HepG2 (cell line): ENCODE data around the gene S100A10. TPM values are rescaled to one million over a fixed set of nuclear protein-coding genes. Genes with fewer than 3 reads are reported as not detected.

Experiments
- ATAC-seq: fragments of 200-7000 bp; cut with Tn5 transposase; 3 replicates; pipeline ENCODE4 v1.9.1; 2020; ENCODE audit warnings: mild to moderate bottlenecking, moderate library complexity
- BruUV-seq: library from RNA; stranded (reverse); fragments of 400-500 nt; replicated peaks from 2 replicates; lab custom pipeline; 2021; lab: Mats Ljungman, UMichigan
- CTCF ChIA-PET: fragments of 300-600 bp; formaldehyde crosslinking; extraction: SDS; loops from one replicate; lab custom pipeline; 2021; ENCODE audit warnings: low total read pairs, inconsistent platforms, low intra/inter-chr PET ratio; lab: Yijun Ruan, JAX
- POLR2A ChIA-PET: fragments of 350-600 bp; sonication (Branson Sonifier 250); formaldehyde crosslinking; loops from one replicate; lab custom pipeline; 2020; ENCODE audit warnings: antibody characterized with exemption, inconsistent platforms; lab: Yijun Ruan, JAX
- DNase-seq: peaks from one replicate; pipeline ENCODE4 v3.0.0-alpha.2; 2015; ENCODE audit warnings: low spot score
- FAIRE-seq: peaks from 3 replicates; lab custom pipeline; 2011; peaks lifted over from hg19 to GRCh38; lab: Jason Lieb, UNC
- H2AFZ ChIP-seq: one replicate; pipeline ENCODE4 v1.6.1; 2011; ENCODE audit warnings: low read length, inconsistent platforms
- H3K27ac ChIP-seq: fragments of 300-600 bp; 3 replicates; pipeline ENCODE4 v1.8.0; 2011; ENCODE audit warnings: mixed run types, mild to moderate bottlenecking, mixed read lengths, low read length, inconsistent platforms; ENCODE audit not compliant: insufficient read depth; ENCODE audit errors: extremely low read length
- H3K27me3 ChIP-seq, 2 experiments: fragments of 200-600 bp in 1 of 2; 2 replicates in 1 of 2; 3 replicates in 1 of 2; pipeline versions ENCODE4 v1.6.0 to v1.8.0; 2011; ENCODE audit warnings: low read length in 2 of 2, mild to moderate bottlenecking in 2 of 2, moderate library complexity in 2 of 2, inconsistent platforms in 1 of 2; ENCODE audit not compliant: insufficient read depth in 2 of 2, control insufficient read depth in 1 of 2
- H3K36me3 ChIP-seq, 2 experiments: fragments of 200-600 bp in 1 of 2; replicated peaks in 1 of 2; 2 replicates in 1 of 2; 3 replicates in 1 of 2; pipeline versions ENCODE4 v1.5.1 to v1.8.0; 2011; ENCODE audit warnings: low read length in 2 of 2, inconsistent platforms in 1 of 2; ENCODE audit not compliant: insufficient read depth in 2 of 2, control insufficient read depth in 1 of 2
- H3K4me1 ChIP-seq: 2 replicates; pipeline ENCODE4 v1.5.1; 2012; ENCODE audit warnings: low read length, inconsistent platforms; ENCODE audit not compliant: insufficient read depth
- H3K4me2 ChIP-seq: 2 replicates; pipeline ENCODE4 v1.6.0; 2011; ENCODE audit warnings: low read depth, low read length, inconsistent platforms
- H3K4me3 ChIP-seq, 3 experiments: fragments of 200-600 bp in 1 of 3; sonication (generic), shearing (Covaris generic) in 1 of 3; replicated peaks in 1 of 3; 2 replicates each; pipeline ENCODE4 v1.5.1; 2011 to 2016; ENCODE audit warnings: low read length in 3 of 3, inconsistent platforms in 2 of 3, low read depth in 2 of 3, mild to moderate bottlenecking in 2 of 3, control low read depth in 1 of 3, mixed read lengths in 1 of 3; ENCODE audit not compliant: insufficient read depth in 1 of 3
- H3K79me2 ChIP-seq: one replicate; pipeline ENCODE4 v1.6.1; 2011; ENCODE audit warnings: low read length, inconsistent platforms; ENCODE audit not compliant: insufficient read depth
- H3K9ac ChIP-seq: 2 replicates; pipeline ENCODE4 v1.6.0; 2011; ENCODE audit warnings: mild to moderate bottlenecking, low read depth, low read length, inconsistent platforms; ENCODE audit not compliant: insufficient read depth
- H3K9me3 ChIP-seq: 2 replicates; pipeline ENCODE4 v1.5.1; 2012; ENCODE audit warnings: mild to moderate bottlenecking, low read length
- H4K20me1 ChIP-seq: 2 replicates; pipeline ENCODE4 v1.6.0; 2011; ENCODE audit warnings: inconsistent platforms, mild to moderate bottlenecking, low read length, moderate library complexity; ENCODE audit not compliant: insufficient read depth
- HNRNPH1 ChIP-seq: fragments of 200-400 bp; formaldehyde crosslinking; optimal IDR thresholded peaks from 2 replicates; pipeline ENCODE3; 2017; ENCODE audit warnings: mild to moderate bottlenecking, low read depth, low read length
- JDP2 ChIP-seq: sonication (generic); formaldehyde crosslinking; IDR thresholded peaks from 2 replicates; pipeline ENCODE4 v1.8.1; 2022; ENCODE audit warnings: missing genetic modification reagents, borderline replicate concordance
- MTA3 ChIP-seq: sonication (generic); formaldehyde crosslinking; IDR thresholded peaks from 2 replicates; pipeline ENCODE4 v1.4.0; 2020; ENCODE audit warnings: missing genetic modification reagents
- ZFP36 ChIP-seq: fragments of 150-350 bp; IDR thresholded peaks from 2 replicates; pipeline ENCODE4 v1.6.1; 2018; ENCODE audit warnings: borderline replicate concordance, low read length, low read depth; ENCODE audit not compliant: partially characterized antibody
- ZNF20 ChIP-seq: sonication (generic); formaldehyde crosslinking; IDR thresholded peaks from 2 replicates; pipeline ENCODE4 v1.4.0; 2020; ENCODE audit warnings: mild to moderate bottlenecking, moderate library complexity, missing genetic modification reagents
- ZNF713 ChIP-seq: sonication (generic); formaldehyde crosslinking; IDR thresholded peaks from 2 replicates; pipeline ENCODE4 v1.4.0; 2020; ENCODE audit warnings: mild to moderate bottlenecking, missing genetic modification reagents
- WGBS: methylation state at CpG from one replicate; pipeline ENCODE4 v1.1.6; 2017; ENCODE audit warnings: low lambda C conversion rate; 5-methylcytosine and 5-hydroxymethylcytosine counted together
- in situ Hi-C: cut with HindIII; loops from 2 replicates; pipeline ENCODE4 v1.10.0; 2017; ENCODE audit warnings: low pct_unique_long_range_greater_than_20kb; ENCODE audit not compliant: extremely low pct_ligation_motif_present
- intact Hi-C: fragments of 100-400 bp; cut with micrococcal nuclease; formaldehyde crosslinking; loops from one replicate; pipeline ENCODE4 v1.10.0; 2022; ENCODE audit not compliant: unreplicated experiment
- polyA plus RNA-seq, 8 experiments: library from polyadenylated mRNA; depleted of rRNA in 3 of 8; stranded (reverse) in 7 of 8; unstranded in 1 of 8; fragments of >200 nt; fragmentation: Illumina TruSeq in 4 of 8; extraction: Trizol in 4 of 8; gene quantifications; 2 replicates each; pipeline versions ENCODE4 v1.2.1 to v1.2.3, GENCODE V29; 2011 to 2016; ENCODE audit warnings: low read depth in 4 of 8, missing spikeins in 1 of 8, mixed read lengths in 1 of 8; ENCODE audit not compliant: insufficient read depth in 1 of 8
- total RNA-seq, 5 experiments: library from RNA; depleted of rRNA; stranded (reverse); fragments of >200 nt; fragmentation: Illumina TruSeq; extraction: Trizol; gene quantifications; 2 replicates each; pipeline ENCODE4 v1.2.3, GENCODE V29; 2016; ENCODE audit warnings: low read depth in 1 of 5
- TF ChIP-seq, protein P1 (sequence below): sonication (generic); formaldehyde crosslinking; IDR thresholded peaks from 2 replicates; pipeline ENCODE4 v1.4.0; 2020; ENCODE audit warnings: mild to moderate bottlenecking, missing genetic modification reagents, borderline replicate concordance
- TF ChIP-seq, protein P2 (sequence below), 2 experiments: IDR thresholded peaks; 2 replicates each; pipeline ENCODE4 v1.6.1; 2011 to 2012; ENCODE audit warnings: low read length in 2 of 2, borderline replicate concordance in 1 of 2, low read depth in 1 of 2, mild to moderate bottlenecking in 1 of 2, moderate library complexity in 1 of 2

Gene S100A10
- total and polyA plus RNA-seq, 2 of the 13 experiments (the other 11 are each of a cell fraction or from before 2014, with no cell fraction given), result 16.8 to 28.7 TPM

DNA sequence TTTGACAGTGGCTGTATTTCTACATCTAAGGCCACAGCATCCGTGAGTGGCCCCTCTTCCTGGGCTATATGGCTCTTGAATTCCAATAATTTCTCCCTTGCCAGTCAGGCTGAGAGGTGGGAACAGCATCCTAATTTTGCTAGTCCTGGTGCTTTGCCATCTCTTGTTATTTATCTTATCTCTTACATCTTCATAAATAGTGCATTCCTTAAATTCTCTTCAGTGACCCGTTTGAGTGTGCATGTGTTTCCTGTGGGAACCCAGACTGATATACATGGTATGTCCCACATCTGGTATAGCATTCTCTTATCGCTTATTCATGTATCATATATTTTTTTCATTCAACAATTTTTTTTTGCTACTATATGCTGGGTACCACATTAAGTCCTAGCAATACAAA, 33.2 kb upstream of the S100A10 start:
- ChIA-PET CTCF (no interaction called here), POLR2A (no interaction called here)
- no peak for TF ChIP-seq ZNF713 (CRISPR knock-in tag)
- TF ChIP-seq ZNF20, result no peak
- TF ChIP-seq HNRNPH1, result no peak
- no peak for TF ChIP-seq JDP2 (CRISPR knock-in tag)
- TF ChIP-seq MTA3 (CRISPR knock-in tag), result no peak
- no peak for TF ChIP-seq ZFP36
- TF ChIP-seq, protein P1, sequence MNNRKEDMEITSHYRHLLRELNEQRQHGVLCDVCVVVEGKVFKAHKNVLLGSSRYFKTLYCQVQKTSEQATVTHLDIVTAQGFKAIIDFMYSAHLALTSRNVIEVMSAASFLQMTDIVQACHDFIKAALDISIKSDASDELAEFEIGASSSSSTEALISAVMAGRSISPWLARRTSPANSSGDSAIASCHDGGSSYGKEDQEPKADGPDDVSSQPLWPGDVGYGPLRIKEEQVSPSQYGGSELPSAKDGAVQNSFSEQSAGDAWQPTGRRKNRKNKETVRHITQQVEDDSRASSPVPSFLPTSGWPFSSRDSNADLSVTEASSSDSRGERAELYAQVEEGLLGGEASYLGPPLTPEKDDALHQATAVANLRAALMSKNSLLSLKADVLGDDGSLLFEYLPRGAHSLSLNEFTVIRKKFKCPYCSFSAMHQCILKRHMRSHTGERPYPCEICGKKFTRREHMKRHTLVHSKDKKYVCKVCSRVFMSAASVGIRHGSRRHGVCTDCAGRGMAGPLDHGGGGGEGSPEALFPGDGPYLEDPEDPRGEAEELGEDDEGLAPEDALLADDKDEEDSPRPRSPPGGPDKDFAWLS (CRISPR knock-in tag), result no peak
- TF ChIP-seq, protein P2, sequence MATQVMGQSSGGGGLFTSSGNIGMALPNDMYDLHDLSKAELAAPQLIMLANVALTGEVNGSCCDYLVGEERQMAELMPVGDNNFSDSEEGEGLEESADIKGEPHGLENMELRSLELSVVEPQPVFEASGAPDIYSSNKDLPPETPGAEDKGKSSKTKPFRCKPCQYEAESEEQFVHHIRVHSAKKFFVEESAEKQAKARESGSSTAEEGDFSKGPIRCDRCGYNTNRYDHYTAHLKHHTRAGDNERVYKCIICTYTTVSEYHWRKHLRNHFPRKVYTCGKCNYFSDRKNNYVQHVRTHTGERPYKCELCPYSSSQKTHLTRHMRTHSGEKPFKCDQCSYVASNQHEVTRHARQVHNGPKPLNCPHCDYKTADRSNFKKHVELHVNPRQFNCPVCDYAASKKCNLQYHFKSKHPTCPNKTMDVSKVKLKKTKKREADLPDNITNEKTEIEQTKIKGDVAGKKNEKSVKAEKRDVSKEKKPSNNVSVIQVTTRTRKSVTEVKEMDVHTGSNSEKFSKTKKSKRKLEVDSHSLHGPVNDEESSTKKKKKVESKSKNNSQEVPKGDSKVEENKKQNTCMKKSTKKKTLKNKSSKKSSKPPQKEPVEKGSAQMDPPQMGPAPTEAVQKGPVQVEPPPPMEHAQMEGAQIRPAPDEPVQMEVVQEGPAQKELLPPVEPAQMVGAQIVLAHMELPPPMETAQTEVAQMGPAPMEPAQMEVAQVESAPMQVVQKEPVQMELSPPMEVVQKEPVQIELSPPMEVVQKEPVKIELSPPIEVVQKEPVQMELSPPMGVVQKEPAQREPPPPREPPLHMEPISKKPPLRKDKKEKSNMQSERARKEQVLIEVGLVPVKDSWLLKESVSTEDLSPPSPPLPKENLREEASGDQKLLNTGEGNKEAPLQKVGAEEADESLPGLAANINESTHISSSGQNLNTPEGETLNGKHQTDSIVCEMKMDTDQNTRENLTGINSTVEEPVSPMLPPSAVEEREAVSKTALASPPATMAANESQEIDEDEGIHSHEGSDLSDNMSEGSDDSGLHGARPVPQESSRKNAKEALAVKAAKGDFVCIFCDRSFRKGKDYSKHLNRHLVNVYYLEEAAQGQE (IDR thresholded peaks at IDR 0.05; ENCODE audit: borderline replicate concordance in 1 of 2, low read depth in 1 of 2, low read length in 2 of 2), result no peak
- DNase-seq (no peak), ATAC-seq (no peak), FAIRE-seq (no peak)
- 39% methylated on average over 3 of the region's 3 CpGs for WGBS
- Histone ChIP-seq H3K4me1 (no peaks in the 10 kb centered on the region), H3K36me3 (no peaks in the 10 kb centered on the region), H3K9ac (no peak overlapping the region), H2AFZ (no peak overlapping the region), H3K4me3 (no peak overlapping the region), H3K27me3 (peaks cover 0 to 16% of the 10 kb centered on the region in 2 experiments; a peak in 3 of 5 replicates), H3K4me2 (no peak overlapping the region), H3K79me2 (no peaks in the 10 kb centered on the region), H3K27ac (no peak overlapping the region), H3K9me3 (no peaks in the 10 kb centered on the region), H4K20me1 (no peaks in the 10 kb centered on the region)
- in situ Hi-C loops, result no loop called here
- intact Hi-C loops, result no loop called here
- BruUV-seq, result no TSS peak
